Left forelimb (tissue), 1 donor: ENCODE data around the gene POR.
A peak's percentile ranks its signal among the peaks of the same experiment; 100 is the strongest.

Experiments used
- DNase-seq: peaks from one replicate; pipeline ENCODE4 v3.0.0-alpha.2; 2018; ENCODE audit warnings: low spot score

Gene POR

GRCh38 chr7:75955331-75955955, 40.5 kb downstream of the POR start:
- DNase-seq, result no peak

GRCh38 chr7:75957021-75957736, 42.2 kb downstream of the POR start:
- no peak for DNase-seq

- no peak for DNase-seq
Measured at GRCh38 chr7:75958802-75959543, 44.0 kb downstream of the POR start.

GRCh38 chr7:75960372-75960771, 45.4 kb downstream of the POR start:
- no peak for DNase-seq

GRCh38 chr7:75961218-75961617, 46.3 kb downstream of the POR start:
- no peak for DNase-seq

GRCh38 chr7:75962607-75963380, 47.8 kb downstream of the POR start:
- DNase-seq, result no peak

- no peak for DNase-seq
Measured at GRCh38 chr7:75963381-75963995, 48.5 kb downstream of the POR start.

- no peak for DNase-seq
Measured at GRCh38 chr7:75965617-75966016, 50.7 kb downstream of the POR start.

- no peak for DNase-seq
Measured at GRCh38 chr7:75966190-75966961, 51.4 kb downstream of the POR start.

- no peak for DNase-seq
Measured at GRCh38 chr7:75967055-75967454, 52.1 kb downstream of the POR start.

GRCh38 chr7:75967487-75967997, 52.6 kb downstream of the POR start:
- no peak for DNase-seq

GRCh38 chr7:75968012-75968411, 53.1 kb downstream of the POR start:
- DNase-seq, result no peak

- DNase-seq, result no peak
Measured at GRCh38 chr7:75968561-75969001, 53.6 kb downstream of the POR start.

GRCh38 chr7:75969182-75969581, 54.2 kb downstream of the POR start:
- DNase-seq, result no peak

- no peak for DNase-seq
Measured at GRCh38 chr7:75969704-75970498, 54.9 kb downstream of the POR start.

- no peak for DNase-seq
Measured at GRCh38 chr7:75971309-75971960, 56.5 kb downstream of the POR start.

GRCh38 chr7:75971961-75972763, 57.2 kb downstream of the POR start:
- DNase-seq, result no peak

- peak; percentile 81 for DNase-seq
Measured at GRCh38 chr7:75977743-75978142, 62.8 kb downstream of the POR start.
